ENCODE measurements around the gene FBXO11. TPM values are rescaled to one million over a fixed set of nuclear protein-coding genes. Genes with fewer than 3 reads are reported as not detected.

The FBXO11 gene
- total and polyA plus RNA-seq, 4 donors: 9.2 to 46.8 (median 19.7) TPM

GRCh38 chr2:47785986-47786385, 120.3 kb downstream of the FBXO11 start:
- no peak overlapping the region for H3K27ac ChIP-seq (ENCODE audit: low read depth in 1 of 2, low read length in 2 of 2)
- WGBS: 77% methylated on average over 7 of the region's 7 CpGs

GRCh38 chr2:47784352-47784851, 121.9 kb downstream of the FBXO11 start:
- H3K36me3 ChIP-seq (ENCODE audit: control insufficient read depth in 4 of 4, insufficient read depth in 3 of 4, low read depth in 1 of 4, low read length in 3 of 4): no peaks in the 10 kb centered on the region
- H3K9ac ChIP-seq (ENCODE audit: low read depth in 1 of 2, low read length in 2 of 2): no peak overlapping the region
- H3K27ac ChIP-seq (ENCODE audit: low read depth in 1 of 2, low read length in 2 of 2): peak overlapping the region in 1 of 2 donors; percentile 72
- 32% methylated on average over 28 of the region's 28 CpGs for WGBS
- peaks cover 0 to 10% (median 6%) of the 10 kb centered on the region in 4 donors for H3K4me1 ChIP-seq (ENCODE audit: control insufficient read depth in 4 of 4, insufficient read depth in 4 of 4, low read length in 3 of 4)
- H3K4me3 ChIP-seq (ENCODE audit: low read depth in 1 of 3, low read length in 3 of 3): peak overlapping the region; percentile 54 to 98 (median 74)
- no peaks in the 10 kb centered on the region for H3K27me3 ChIP-seq (ENCODE audit: control insufficient read depth in 4 of 4, insufficient read depth in 4 of 4, low read length in 3 of 4)
- DNase-seq (ENCODE audit: low spot score): no peak
- TF ChIP-seq JUND (IDR thresholded peaks at IDR 0.05) (no peak), NR2F2 (IDR thresholded peaks at IDR 0.05) (no peak), HNF4G (IDR thresholded peaks at IDR 0.05) (no peak), TAF1 (conservative IDR thresholded peaks at IDR 0.05) (no peak), SP1 (IDR thresholded peaks at IDR 0.05) (no peak)
- no peaks in the 10 kb centered on the region for H3K9me3 ChIP-seq (ENCODE audit: control insufficient read depth in 4 of 4, low read length in 3 of 4)

More at GRCh38 chr2:47785986-47786385, 120.3 kb downstream of the FBXO11 start:
- no peak for DNase-seq (ENCODE audit: low spot score)
- TF ChIP-seq JUND (IDR thresholded peaks at IDR 0.05) (no peak), ZBTB33 (IDR thresholded peaks at IDR 0.05) (no peak)
- H3K4me1 ChIP-seq (ENCODE audit: control insufficient read depth in 4 of 4, insufficient read depth in 4 of 4, low read length in 3 of 4): peaks cover 0 to 10% (median 6%) of the 10 kb centered on the region in 4 donors
- peaks cover 0 to 2% (median 0%) of the 10 kb centered on the region in 4 donors for H3K36me3 ChIP-seq (ENCODE audit: control insufficient read depth in 4 of 4, insufficient read depth in 3 of 4, low read depth in 1 of 4, low read length in 3 of 4)
- no peak overlapping the region for H3K4me3 ChIP-seq (ENCODE audit: low read depth in 1 of 3, low read length in 3 of 3)
- no peaks in the 10 kb centered on the region for H3K27me3 ChIP-seq (ENCODE audit: control insufficient read depth in 4 of 4, insufficient read depth in 4 of 4, low read length in 3 of 4)
- no peaks in the 10 kb centered on the region for H3K9me3 ChIP-seq (ENCODE audit: control insufficient read depth in 4 of 4, low read length in 3 of 4)
- H3K9ac ChIP-seq (ENCODE audit: low read depth in 1 of 2, low read length in 2 of 2): no peak overlapping the region

- DNase-seq (ENCODE audit: low spot score): peak; percentile 80
- Histone ChIP-seq H3K27me3 (ENCODE audit: control insufficient read depth in 4 of 4, insufficient read depth in 4 of 4, low read length in 3 of 4) (no peaks in the 10 kb centered on the region), H3K9me3 (ENCODE audit: control insufficient read depth in 4 of 4, low read length in 3 of 4) (no peaks in the 10 kb centered on the region), H3K36me3 (ENCODE audit: control insufficient read depth in 4 of 4, insufficient read depth in 3 of 4, low read depth in 1 of 4, low read length in 3 of 4) (no peaks in the 10 kb centered on the region), H3K4me3 (ENCODE audit: low read depth in 1 of 3, low read length in 3 of 3) (peak overlapping the region; percentile 82 to 98 (median 88)), H3K4me1 (ENCODE audit: control insufficient read depth in 4 of 4, insufficient read depth in 4 of 4, low read length in 3 of 4) (peaks cover 0 to 10% (median 5%) of the 10 kb centered on the region in 4 donors), H3K9ac (ENCODE audit: low read depth in 1 of 2, low read length in 2 of 2) (peak overlapping the region; percentile 40 to 75), H3K27ac (ENCODE audit: low read depth in 1 of 2, low read length in 2 of 2) (peak overlapping the region; percentile 92)
- no peak for TF ChIP-seq YY1 (IDR thresholded peaks at IDR 0.05)
- TF ChIP-seq HNF4A (conservative IDR thresholded peaks at IDR 0.05): no peak
- WGBS: 1% methylated on average over 71 of the region's 71 CpGs
Observed at GRCh38 chr2:47783486-47784351, 122.6 kb downstream of the FBXO11 start.

Measured in liver (tissue), 9 donors.